EH (cell line): ENCODE data around the gene PKN2.

ENCODE experiments used
- DNase-seq: peaks from one replicate; pipeline ENCODE4 v3.0.0-alpha.2; 2015; ENCODE audit warnings: low read depth

Gene PKN2

GRCh38 chr1:88735382-88735781 lies 51.3 kb downstream of the PKN2 start:
- DNase-seq = no peak

- no peak for DNase-seq
Observed at GRCh38 chr1:88735909-88736308, 51.8 kb downstream of the PKN2 start.

GRCh38 chr1:88736633-88737248 lies 52.7 kb downstream of the PKN2 start:
- DNase-seq = peak; percentile 69

- no peak for DNase-seq
Observed at GRCh38 chr1:88737338-88737927, 53.4 kb downstream of the PKN2 start.

GRCh38 chr1:88740784-88741183 lies 56.7 kb downstream of the PKN2 start:
- no peak for DNase-seq

GRCh38 chr1:88741413-88741812 lies 57.3 kb downstream of the PKN2 start:
- peak; percentile 46 for DNase-seq

GRCh38 chr1:88742531-88742930 lies 58.5 kb downstream of the PKN2 start:
- DNase-seq = no peak

DNA sequence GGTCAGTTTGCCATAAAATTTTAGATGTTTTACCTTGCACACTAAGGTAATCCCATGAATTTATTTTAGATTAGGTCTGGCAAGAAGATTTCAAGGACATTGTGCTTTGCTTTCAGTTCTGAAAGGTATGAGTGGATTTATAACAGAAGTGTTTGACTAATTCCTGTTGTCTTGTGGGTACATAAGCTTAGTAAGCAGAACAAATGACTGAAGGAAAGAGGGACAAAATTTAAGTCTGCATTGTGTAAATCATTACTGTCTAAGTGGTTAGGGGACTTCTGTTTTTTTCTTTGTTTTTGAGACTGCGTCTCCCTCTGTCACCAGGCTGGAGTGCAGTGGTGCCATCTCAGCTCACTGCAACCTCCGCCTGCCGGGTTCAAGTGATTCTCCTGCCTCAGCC lies 60.1 kb downstream of the PKN2 start:
- DNase-seq = no peak

GRCh38 chr1:88746916-88747315 lies 62.8 kb downstream of the PKN2 start:
- no peak for DNase-seq

GRCh38 chr1:88751714-88752113 lies 67.6 kb downstream of the PKN2 start:
- DNase-seq = no peak

- DNase-seq = no peak
Observed at GRCh38 chr1:88753506-88753905, 69.4 kb downstream of the PKN2 start.

DNA sequence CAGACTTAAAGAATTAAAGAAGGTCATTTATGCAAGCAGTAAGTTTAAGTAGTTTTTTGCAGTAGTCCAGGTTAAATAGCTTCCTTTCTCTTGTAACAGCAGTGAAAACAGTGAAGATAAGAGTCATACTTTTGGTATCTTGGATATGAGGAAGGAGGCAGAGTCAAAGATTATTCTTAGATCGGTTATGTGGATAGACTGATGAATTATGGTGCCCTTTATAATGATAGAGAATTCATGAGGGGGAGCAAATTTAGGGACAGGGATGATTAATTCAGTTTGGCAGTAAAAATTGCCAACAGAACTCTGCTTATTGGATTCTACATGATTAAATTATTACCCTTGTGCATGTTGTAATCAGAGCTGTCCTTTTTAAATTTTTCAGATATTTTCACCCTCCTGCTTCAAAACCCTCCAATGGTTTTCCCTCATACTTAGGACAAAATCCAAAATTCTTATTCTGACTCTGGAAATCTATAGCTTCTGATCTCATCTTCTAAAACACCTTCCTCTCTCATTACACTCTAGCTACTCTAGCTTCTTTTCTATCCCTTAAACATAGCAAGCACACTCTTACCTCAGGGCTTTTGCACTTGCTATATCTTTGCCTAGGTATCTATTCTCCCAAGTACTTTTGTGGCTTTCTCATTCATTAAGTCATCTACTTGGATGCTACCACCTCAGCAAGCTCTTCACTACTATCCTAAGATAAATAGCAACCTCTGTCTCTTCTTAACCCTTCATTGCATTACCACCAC lies 79.8 kb downstream of the PKN2 start:
- DNase-seq = peak; percentile 84

GRCh38 chr1:88768187-88768586 lies 84.1 kb downstream of the PKN2 start:
- no peak for DNase-seq

DNA sequence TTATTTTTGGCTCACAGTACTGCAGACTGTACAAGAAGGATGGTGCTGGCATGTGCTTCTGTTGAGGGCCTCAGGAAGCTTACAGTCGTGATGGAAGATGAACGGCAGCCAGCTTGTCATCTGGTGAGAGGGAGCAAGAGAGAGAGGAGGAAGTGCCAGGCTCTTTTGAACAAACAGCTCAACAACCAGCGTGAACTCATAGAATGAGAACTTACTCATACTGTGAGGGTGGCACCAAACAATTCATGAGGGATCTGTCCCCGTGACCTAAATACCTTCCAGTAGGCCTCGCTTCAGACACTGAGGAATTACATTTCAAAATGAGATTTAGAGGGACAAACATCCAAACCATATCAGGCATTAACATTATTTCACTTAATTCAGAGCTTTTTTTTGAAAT lies 84.7 kb downstream of the PKN2 start:
- no peak for DNase-seq

- DNase-seq = peak; percentile 77
Observed at GRCh38 chr1:88773540-88774150, 89.6 kb downstream of the PKN2 start.

DNA sequence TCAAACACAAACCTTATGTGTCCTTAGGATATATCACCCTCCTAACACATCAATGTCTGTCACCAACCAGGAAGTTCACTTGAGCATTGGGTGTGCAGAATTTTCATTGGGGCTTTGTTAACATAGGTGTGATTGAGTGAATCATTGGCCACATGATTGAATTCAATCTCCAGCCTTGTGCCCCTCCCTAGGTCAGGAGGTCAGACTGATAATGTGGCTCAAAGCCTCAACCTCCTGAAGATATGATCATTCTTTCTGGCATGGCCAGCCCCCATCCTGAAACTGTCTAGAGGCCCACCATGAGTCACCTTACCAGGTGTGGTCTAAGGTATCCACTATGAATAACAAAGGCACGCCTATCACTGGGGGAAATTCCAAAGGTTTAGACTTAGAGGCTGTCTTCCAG lies 90.1 kb downstream of the PKN2 start:
- peak; percentile 3 for DNase-seq

- DNase-seq = no peak
Observed at GRCh38 chr1:88777604-88778149, 93.6 kb downstream of the PKN2 start.

DNA sequence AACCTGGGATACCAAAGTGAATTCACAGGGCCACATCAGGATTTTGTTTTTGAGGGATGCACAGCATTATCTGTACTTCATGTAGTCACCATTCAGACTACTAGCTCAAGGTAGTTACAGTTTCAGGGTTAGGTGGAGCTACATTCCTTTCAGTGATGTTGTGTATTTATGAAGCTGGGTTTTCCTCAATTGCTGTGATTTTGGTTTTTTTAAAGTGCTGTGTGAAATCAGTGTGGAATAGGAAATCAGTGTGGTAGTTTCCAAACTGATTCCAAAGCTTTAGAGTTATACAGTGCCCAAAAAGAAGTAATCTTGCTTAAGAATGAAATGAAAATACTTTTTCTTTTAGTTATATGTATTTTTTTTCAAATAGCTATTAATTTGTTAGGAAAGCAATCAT lies 95.8 kb downstream of the PKN2 start:
- DNase-seq = no peak

- no peak for DNase-seq
Observed at GRCh38 chr1:88780485-88780884, 96.4 kb downstream of the PKN2 start.

- no peak for DNase-seq
Observed at GRCh38 chr1:88783145-88783544, 99.1 kb downstream of the PKN2 start.

DNA sequence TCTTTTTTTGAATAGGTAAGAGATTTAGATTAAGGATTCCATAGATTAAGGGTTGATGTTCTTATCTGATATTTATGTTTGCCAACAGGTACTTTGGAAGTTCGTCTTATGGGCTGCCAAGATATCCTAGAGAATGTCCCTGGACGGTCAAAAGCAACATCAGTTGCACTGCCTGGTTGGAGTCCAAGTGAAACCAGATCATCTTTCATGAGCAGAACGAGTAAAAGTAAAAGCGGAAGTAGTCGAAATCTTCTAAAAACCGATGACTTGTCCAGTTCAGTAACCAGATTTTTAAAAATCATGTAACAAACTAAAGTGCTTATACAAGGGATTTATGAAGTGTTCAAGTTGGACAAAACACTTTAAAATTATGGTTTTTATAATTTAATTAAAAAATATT lies 100.5 kb downstream of the PKN2 start:
- no peak for DNase-seq

- no peak for DNase-seq
Observed at GRCh38 chr1:88787023-88787903, 103.2 kb downstream of the PKN2 start.
